Stomach (tissue), 9 donors: Measurements from ENCODE around the gene KRT83. TPM values are rescaled to one million over a fixed set of nuclear protein-coding genes. Genes with fewer than 3 reads are reported as not detected.

ENCODE experiments used
- DNase-seq, 2 donors: peaks; one replicate each; pipeline versions ENCODE4 v3.0.0 to v3.0.0-alpha.2; 2013 to 2019
- H3K27ac ChIP-seq, 5 donors: fragments of 200-600 bp in 4 of 5; sonication (generic) in 4 of 5; one replicate each; pipeline ENCODE4 v1.5.1; 2013 to 2019; ENCODE audit warnings: mild to moderate bottlenecking in 1 of 5, moderate library complexity in 1 of 5
- H3K27me3 ChIP-seq, 3 donors: fragments of 200-600 bp; sonication (generic); one replicate each; pipeline ENCODE4 v1.5.1; 2017 to 2019; ENCODE audit warnings: mixed run types in 1 of 3
- H3K36me3 ChIP-seq, 4 donors: fragments of 200-600 bp; sonication (generic); 1 replicate in 3 of 4; 2 replicates in 1 of 4; pipeline ENCODE4 v1.5.1; 2016 to 2019
- H3K4me1 ChIP-seq, 4 donors: fragments of 200-600 bp; sonication (generic); one replicate each; pipeline ENCODE4 v1.5.1; 2016 to 2019
- H3K4me3 ChIP-seq, 4 donors: fragments of 200-600 bp; sonication (generic) in 3 of 4; one replicate each; pipeline ENCODE4 v1.5.1; 2016 to 2019; ENCODE audit warnings: mild to moderate bottlenecking in 1 of 4
- H3K9me3 ChIP-seq, 4 donors: fragments of 200-600 bp; sonication (generic); one replicate each; pipeline ENCODE4 v1.5.1; 2016 to 2019
- EP300 ChIP-seq: sonication (generic); formaldehyde crosslinking; IDR thresholded peaks from one replicate; pipeline ENCODE4 v1.6.1; 2017; ENCODE audit warnings: antibody characterized with exemption
- POLR2A ChIP-seq, 4 donors: fragments of 450-650 bp; IDR thresholded peaks; one replicate each; pipeline ENCODE4 v1.6.1; 2016; ENCODE audit warnings: antibody characterized with exemption in 4 of 4, control low read depth in 2 of 4, mild to moderate bottlenecking in 1 of 4, moderate library complexity in 1 of 4
- POLR2AphosphoS5 ChIP-seq, 3 donors: sonication (generic); formaldehyde crosslinking; IDR thresholded peaks; one replicate each; pipeline ENCODE4 v1.6.1; 2016; ENCODE audit warnings: antibody characterized with exemption in 3 of 3
- WGBS, 5 donors: extraction: QIAGEN DNeasy Blood & Tissue Kit in 3 of 5; methylation state at CpG; one replicate each; pipeline versions ENCODE4 v1.1.5 to v1.1.7; 2013 to 2018; 5-methylcytosine and 5-hydroxymethylcytosine counted together
- intact Hi-C: fragments of 100-400 bp; cut with DNase I; formaldehyde crosslinking; loops from one replicate; pipeline ENCODE4 v1.15.1; 2023; ENCODE audit warnings: low total_unique reads
- polyA plus RNA-seq, 3 donors: library from polyadenylated mRNA; stranded (reverse); fragments of 200-250 nt; gene quantifications; one replicate each; pipeline ENCODE4 v1.2.3, GENCODE V29; 2013
- total RNA-seq, 5 donors: library from RNA; depleted of rRNA; stranded (reverse); fragments of >200 nt; gene quantifications; one replicate each; pipeline versions ENCODE4 v1.1.0 to v1.2.3, GENCODE V29; 2014 to 2016
- TF ChIP-seq, protein P1 (sequence below), 7 experiments: fragments of 450-650 bp in 4 of 7; fragments of 200-600 bp in 3 of 7; sonication (generic) in 3 of 7; IDR thresholded peaks; one replicate each; pipeline ENCODE4 v1.5.1; 2016 to 2019; ENCODE audit warnings: antibody characterized with exemption in 7 of 7, control low read depth in 2 of 7, mild to moderate bottlenecking in 1 of 7
- donor health status: healthy with polysubstance abuse.
- donor health status: Bipolar disorder and iron deficiency.
- donor health status: healthy.

Gene KRT83
- total and polyA plus RNA-seq, 8 donors, result not detected

- H3K4me1 ChIP-seq, result no peaks in the 10 kb centered on the region
- no peaks in the 10 kb centered on the region for H3K9me3 ChIP-seq
- DNase-seq, result no peak
- TF ChIP-seq EP300 (no peak), POLR2A (IDR thresholded peaks at IDR 0.05) (no peak)
- TF ChIP-seq, protein P1, sequence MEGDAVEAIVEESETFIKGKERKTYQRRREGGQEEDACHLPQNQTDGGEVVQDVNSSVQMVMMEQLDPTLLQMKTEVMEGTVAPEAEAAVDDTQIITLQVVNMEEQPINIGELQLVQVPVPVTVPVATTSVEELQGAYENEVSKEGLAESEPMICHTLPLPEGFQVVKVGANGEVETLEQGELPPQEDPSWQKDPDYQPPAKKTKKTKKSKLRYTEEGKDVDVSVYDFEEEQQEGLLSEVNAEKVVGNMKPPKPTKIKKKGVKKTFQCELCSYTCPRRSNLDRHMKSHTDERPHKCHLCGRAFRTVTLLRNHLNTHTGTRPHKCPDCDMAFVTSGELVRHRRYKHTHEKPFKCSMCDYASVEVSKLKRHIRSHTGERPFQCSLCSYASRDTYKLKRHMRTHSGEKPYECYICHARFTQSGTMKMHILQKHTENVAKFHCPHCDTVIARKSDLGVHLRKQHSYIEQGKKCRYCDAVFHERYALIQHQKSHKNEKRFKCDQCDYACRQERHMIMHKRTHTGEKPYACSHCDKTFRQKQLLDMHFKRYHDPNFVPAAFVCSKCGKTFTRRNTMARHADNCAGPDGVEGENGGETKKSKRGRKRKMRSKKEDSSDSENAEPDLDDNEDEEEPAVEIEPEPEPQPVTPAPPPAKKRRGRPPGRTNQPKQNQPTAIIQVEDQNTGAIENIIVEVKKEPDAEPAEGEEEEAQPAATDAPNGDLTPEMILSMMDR (IDR thresholded peaks at IDR 0.05), result no peak
- intact Hi-C loops, result no loop called here
- H3K36me3 ChIP-seq, result no peaks in the 10 kb centered on the region
- peaks cover 0 to 31% (median 0%) of the 10 kb centered on the region in 3 donors for H3K27me3 ChIP-seq
- no peak overlapping the region for H3K27ac ChIP-seq
- H3K4me3 ChIP-seq, result no peak overlapping the region
- WGBS, 5 donors, result 70 to 93% (median 82%) methylated on average over 2 of the region's 2 CpGs
These were observed 54.7 kb downstream of the KRT83 start for GRCh38 chr12:52266514-52266913.

DNA sequence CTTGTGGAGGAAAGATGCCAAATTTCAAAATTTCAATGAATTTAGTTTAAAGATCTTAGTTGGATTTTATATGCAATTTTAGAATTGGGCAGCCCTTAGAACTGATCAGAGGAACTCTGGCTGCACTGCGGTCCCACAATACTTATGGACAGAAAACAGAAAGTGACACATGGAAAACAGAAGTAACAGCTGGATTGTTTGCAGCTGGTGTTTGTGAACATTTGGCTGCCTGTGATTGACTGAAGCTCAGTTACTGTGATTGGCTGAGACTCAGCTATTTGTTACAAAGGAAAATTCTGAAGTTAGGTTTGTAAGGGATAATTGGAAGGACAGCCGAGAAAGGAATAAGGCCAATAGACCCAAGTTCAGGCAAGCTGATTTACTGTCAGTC, 56.8 kb downstream of the KRT83 start:
- H3K36me3 ChIP-seq, result no peaks in the 10 kb centered on the region
- no peaks in the 10 kb centered on the region for H3K4me1 ChIP-seq
- 67 to 85% (median 81%) methylated on average over 2 of the region's 2 CpGs for WGBS, 5 donors
- no peak for TF ChIP-seq POLR2A (IDR thresholded peaks at IDR 0.05)
- TF ChIP-seq, protein P1 (IDR thresholded peaks at IDR 0.05), result no peak
- no peak for TF ChIP-seq EP300
- TF ChIP-seq POLR2AphosphoS5 (IDR thresholded peaks at IDR 0.05), result no peak
- no peak overlapping the region for H3K27ac ChIP-seq
- peaks cover 0 to 32% (median under 1%) of the 10 kb centered on the region in 3 donors for H3K27me3 ChIP-seq
- intact Hi-C loops, result no loop called here
- DNase-seq, result no peak
- H3K4me3 ChIP-seq, result no peak overlapping the region
- H3K9me3 ChIP-seq, result no peaks in the 10 kb centered on the region

Other genes starting within 250 kb of the KRT83 start
- gene SMIM41, start 241.7 kb downstream of the KRT83 start, total RNA-seq, result 10 to 100 TPM in 1 of 5 donors, 1 to 10 TPM in 3, not detected in 1; 1.1 to 21.6 (median 6.8) TPM
- 10 to 100 TPM in 1 of 3 donors, 1 to 10 TPM in 2; 1.5 to 11.8 (median 6.5) TPM for gene SMIM41, start 241.7 kb downstream of the KRT83 start, polyA plus RNA-seq
- under 1 TPM in 3 of 5 donors, not detected in 2; 0.29 to 0.45 (median 0.37) TPM for gene KRT80, start 129.4 kb downstream of the KRT83 start, total RNA-seq
- 1 to 10 TPM in 2 of 3 donors, not detected in 1; 3.1 to 3.7 TPM for gene KRT80, start 129.4 kb downstream of the KRT83 start, polyA plus RNA-seq
- 100 to 1,000 TPM in 1 of 5 donors, 10 to 100 TPM in 2, not detected in 2; 47.0 to 186 (median 95.8) TPM for gene KRT7, start 88.2 kb downstream of the KRT83 start, total RNA-seq
- 100 to 1,000 TPM in 2 of 3 donors, 1 to 10 TPM in 1; 6.4 to 214 (median 138) TPM for gene KRT7, start 88.2 kb downstream of the KRT83 start, polyA plus RNA-seq
- not detected for gene KRT86, start 46.8 kb downstream of the KRT83 start, total RNA-seq
- gene KRT86, start 46.8 kb downstream of the KRT83 start, polyA plus RNA-seq, result not detected
- gene KRT81, start 29.9 kb downstream of the KRT83 start, total RNA-seq, result not detected
- gene KRT81, start 29.9 kb downstream of the KRT83 start, polyA plus RNA-seq, result under 1 TPM in 1 of 3 donors, not detected in 2; 0.15 TPM
- not detected for gene KRT85, start 46.1 kb upstream of the KRT83 start, total RNA-seq
- not detected for gene KRT85, start 46.1 kb upstream of the KRT83 start, polyA plus RNA-seq
- gene KRT84, start 64.3 kb upstream of the KRT83 start, total RNA-seq, result not detected
- not detected for gene KRT84, start 64.3 kb upstream of the KRT83 start, polyA plus RNA-seq
- not detected for gene KRT82, start 84.9 kb upstream of the KRT83 start, total RNA-seq
- gene KRT82, start 84.9 kb upstream of the KRT83 start, polyA plus RNA-seq, result not detected
- not detected for gene KRT75, start 113.0 kb upstream of the KRT83 start, total RNA-seq
- not detected for gene KRT75, start 113.0 kb upstream of the KRT83 start, polyA plus RNA-seq
- gene KRT6B, start 130.7 kb upstream of the KRT83 start, total RNA-seq, result under 1 TPM in 1 of 5 donors, not detected in 4; 0.55 TPM
- 1 to 10 TPM in 1 of 3 donors, under 1 TPM in 1, not detected in 1; 0.46 to 9.2 TPM for gene KRT6B, start 130.7 kb upstream of the KRT83 start, polyA plus RNA-seq
- under 1 TPM in 1 of 5 donors, not detected in 4; 0.43 TPM for gene KRT6C, start 152.4 kb upstream of the KRT83 start, total RNA-seq
- 10 to 100 TPM in 1 of 3 donors, under 1 TPM in 1, not detected in 1; 0.31 to 12.4 TPM for gene KRT6C, start 152.4 kb upstream of the KRT83 start, polyA plus RNA-seq
- 10 to 100 TPM in 3 of 5 donors, under 1 TPM in 1, not detected in 1; 0.89 to 83.3 (median 34.3) TPM for gene KRT6A, start 171.9 kb upstream of the KRT83 start, total RNA-seq
- 100 to 1,000 TPM in 1 of 3 donors, 1 to 10 TPM in 2; 1.5 to 260 (median 9.8) TPM for gene KRT6A, start 171.9 kb upstream of the KRT83 start, polyA plus RNA-seq
- 1 to 10 TPM in 1 of 5 donors, under 1 TPM in 1, not detected in 3; 0.89 to 9.0 TPM for gene KRT5, start 199.0 kb upstream of the KRT83 start, total RNA-seq
- gene KRT5, start 199.0 kb upstream of the KRT83 start, polyA plus RNA-seq, result 1,000 to 10,000 TPM in 1 of 3 donors, 10 to 100 TPM in 1, not detected in 1; 10.2 to 2,165 TPM
- not detected for gene KRT71, start 231.7 kb upstream of the KRT83 start, total RNA-seq
- not detected for gene KRT71, start 231.7 kb upstream of the KRT83 start, polyA plus RNA-seq